AG04450 (cell line): Measurements from ENCODE around the gene TSSC4. TPM values are rescaled to one million over a fixed set of nuclear protein-coding genes. Genes with fewer than 3 reads are reported as not detected.

Experiments used
- CTCF ChIA-PET: fragments of 300-600, 350-600 bp; formaldehyde crosslinking; extraction: SDS; loops from one replicate; lab custom pipeline; 2022; ENCODE audit warnings: antibody characterized with exemption, inconsistent platforms; lab: Charles Lee
- POLR2A ChIA-PET: fragments of 350-600 bp; formaldehyde crosslinking; extraction: SDS; loops from one replicate; lab custom pipeline; 2021; ENCODE audit warnings: antibody characterized with exemption, inconsistent platforms; lab: Yijun Ruan, JAX
- DNase-seq: peaks from one replicate; pipeline ENCODE4 v3.0.0-alpha.2; 2011; ENCODE audit warnings: low read depth, low spot score
- H3K27ac ChIP-seq: one replicate; pipeline ENCODE4 v1.5.1; 2012; ENCODE audit warnings: low read depth, low read length, control low read depth
- H3K27me3 ChIP-seq: one replicate; pipeline ENCODE4 v1.6.0; 2012; ENCODE audit warnings: low read length; ENCODE audit not compliant: control insufficient read depth, insufficient read depth
- H3K4me3 ChIP-seq: 2 replicates; pipeline ENCODE4 v1.5.1; 2011; ENCODE audit warnings: mild to moderate bottlenecking, low read depth, low read length, control low read depth
- H3K9me3 ChIP-seq: 2 replicates; pipeline ENCODE4 v1.5.1; 2012; ENCODE audit warnings: low read length; ENCODE audit not compliant: control insufficient read depth, insufficient read depth
- polyA plus RNA-seq: library from polyadenylated mRNA; depleted of rRNA; stranded (reverse); fragments of >200 nt; gene quantifications from 2 replicates; pipeline ENCODE4 v1.2.3, GENCODE V29; 2011
- TF ChIP-seq, protein P1 (sequence below): IDR thresholded peaks from 2 replicates; pipeline ENCODE4 v1.5.1; 2011; ENCODE audit warnings: low read depth, low read length, control low read depth, inconsistent platforms

Gene TSSC4
- polyA plus RNA-seq, 1 experiment, result 13.3 TPM

DNA sequence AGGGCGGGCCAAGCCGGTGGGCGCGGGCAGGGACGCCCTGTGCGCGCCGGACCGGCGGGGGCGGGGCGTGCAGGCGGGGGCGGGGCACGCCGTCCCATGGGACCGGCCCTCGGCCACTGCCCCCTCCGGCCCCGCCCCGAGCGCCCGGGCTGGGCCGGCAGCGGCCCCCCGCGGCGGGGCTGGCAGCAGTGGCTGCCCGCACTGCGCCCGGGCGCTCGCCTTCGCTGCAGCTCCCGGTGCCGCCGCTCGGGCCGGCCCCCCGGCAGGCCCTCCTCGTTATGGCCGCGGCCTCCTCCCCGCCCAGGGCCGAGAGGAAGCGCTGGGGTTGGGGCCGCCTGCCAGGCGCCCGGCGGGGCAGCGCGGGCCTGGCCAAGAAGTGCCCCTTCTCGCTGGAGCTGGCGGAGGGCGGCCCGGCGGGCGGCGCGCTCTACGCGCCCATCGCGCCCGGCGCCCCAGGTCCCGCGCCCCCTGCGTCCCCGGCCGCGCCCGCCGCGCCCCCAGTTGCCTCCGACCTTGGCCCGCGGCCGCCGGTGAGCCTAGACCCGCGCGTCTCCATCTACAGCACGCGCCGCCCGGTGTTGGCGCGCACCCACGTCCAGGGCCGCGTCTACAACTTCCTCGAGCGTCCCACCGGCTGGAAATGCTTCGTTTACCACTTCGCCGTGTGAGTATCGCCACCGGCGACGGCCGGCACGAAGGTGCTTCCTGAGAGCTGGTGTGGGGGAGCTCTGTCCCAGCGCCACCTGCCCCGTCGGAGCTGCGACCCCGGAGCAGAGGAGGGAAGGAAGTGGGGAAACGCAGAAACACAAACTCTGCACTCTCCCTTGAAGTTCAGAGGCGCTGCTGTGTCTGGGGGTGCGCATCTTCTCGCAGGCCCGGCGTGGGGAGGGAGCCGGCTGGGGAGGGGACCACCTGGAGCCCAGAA lies 44.5 kb downstream of the TSSC4 start, which contains the start of gene KCNQ1:
Gene KCNQ1, plus strand, starts transcription at position 188 of the 925 bp plus-strand sequence. Its CDS starts 91 bp downstream, at position 279.
- POLR2A ChIA-PET, result no interaction called here
- H3K4me3 ChIP-seq, result no peak within 1 kb of the TSS
- TF ChIP-seq, protein P1, sequence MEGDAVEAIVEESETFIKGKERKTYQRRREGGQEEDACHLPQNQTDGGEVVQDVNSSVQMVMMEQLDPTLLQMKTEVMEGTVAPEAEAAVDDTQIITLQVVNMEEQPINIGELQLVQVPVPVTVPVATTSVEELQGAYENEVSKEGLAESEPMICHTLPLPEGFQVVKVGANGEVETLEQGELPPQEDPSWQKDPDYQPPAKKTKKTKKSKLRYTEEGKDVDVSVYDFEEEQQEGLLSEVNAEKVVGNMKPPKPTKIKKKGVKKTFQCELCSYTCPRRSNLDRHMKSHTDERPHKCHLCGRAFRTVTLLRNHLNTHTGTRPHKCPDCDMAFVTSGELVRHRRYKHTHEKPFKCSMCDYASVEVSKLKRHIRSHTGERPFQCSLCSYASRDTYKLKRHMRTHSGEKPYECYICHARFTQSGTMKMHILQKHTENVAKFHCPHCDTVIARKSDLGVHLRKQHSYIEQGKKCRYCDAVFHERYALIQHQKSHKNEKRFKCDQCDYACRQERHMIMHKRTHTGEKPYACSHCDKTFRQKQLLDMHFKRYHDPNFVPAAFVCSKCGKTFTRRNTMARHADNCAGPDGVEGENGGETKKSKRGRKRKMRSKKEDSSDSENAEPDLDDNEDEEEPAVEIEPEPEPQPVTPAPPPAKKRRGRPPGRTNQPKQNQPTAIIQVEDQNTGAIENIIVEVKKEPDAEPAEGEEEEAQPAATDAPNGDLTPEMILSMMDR, result no peak

DNA sequence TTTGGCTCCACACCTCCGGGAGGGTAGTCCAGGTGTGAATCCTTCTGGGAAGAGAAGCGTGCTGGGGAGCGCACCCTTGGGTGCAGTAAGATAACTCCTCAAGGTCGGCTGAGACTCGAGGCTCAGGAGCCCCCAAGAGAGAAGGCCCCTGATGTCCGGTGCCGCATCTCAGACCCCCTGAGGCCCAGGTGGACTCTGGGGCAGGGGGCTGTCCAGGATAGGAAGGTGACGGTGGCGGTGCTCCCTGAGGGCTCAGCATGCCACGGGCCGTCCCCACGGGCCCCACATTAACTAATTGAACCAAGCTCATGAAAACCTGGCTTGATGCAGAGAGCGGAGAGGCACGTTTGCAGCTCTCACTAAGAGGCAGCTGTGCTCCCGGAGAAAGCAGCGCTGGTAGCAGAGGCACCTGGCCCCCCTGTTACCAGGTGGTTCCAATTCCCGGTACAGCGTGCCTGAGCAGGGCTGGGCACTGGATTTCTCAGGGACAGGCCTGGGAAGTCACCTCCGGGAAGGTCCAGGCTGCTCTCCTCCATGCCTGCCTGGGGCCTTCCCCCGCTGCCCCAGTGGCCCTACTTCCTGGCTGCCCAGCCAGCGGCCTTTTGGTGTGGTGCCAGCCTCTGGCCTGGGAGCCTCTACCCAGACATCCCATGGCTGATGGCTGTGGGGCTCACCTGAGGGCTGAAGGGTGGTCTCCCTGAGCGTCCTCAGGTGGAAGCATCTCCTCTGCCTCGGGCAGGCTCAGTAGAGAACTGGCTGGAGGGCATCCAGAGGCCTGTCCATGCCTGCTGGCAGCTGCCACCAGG lies 45.4 kb downstream of the TSSC4 start:
- no peak overlapping the region for H3K4me3 ChIP-seq
- CTCF ChIA-PET, result no interaction called here
- TF ChIP-seq, protein P1, result no peak
- H3K9me3 ChIP-seq, result no peaks in the 10 kb centered on the region; the same call in 1 of the 2 replicates
- POLR2A ChIA-PET, result no interaction called here
- no peak overlapping the region for H3K27ac ChIP-seq
- H3K27me3 ChIP-seq, result peaks cover 38% of the 10 kb centered on the region
- DNase-seq, result no peak

More for the DNA sequence above, 44.5 kb downstream of the TSSC4 start, which contains the start of gene KCNQ1:
- no peak for DNase-seq
- Histone ChIP-seq H3K27ac (no peak within 1 kb of the TSS), H3K27me3 (peaks cover 38% of the 10 kb centered on the region), H3K9me3 (no peaks in the 10 kb centered on the region; the same call in 1 of the 2 replicates)
- CTCF ChIA-PET, result no interaction called here

DNA sequence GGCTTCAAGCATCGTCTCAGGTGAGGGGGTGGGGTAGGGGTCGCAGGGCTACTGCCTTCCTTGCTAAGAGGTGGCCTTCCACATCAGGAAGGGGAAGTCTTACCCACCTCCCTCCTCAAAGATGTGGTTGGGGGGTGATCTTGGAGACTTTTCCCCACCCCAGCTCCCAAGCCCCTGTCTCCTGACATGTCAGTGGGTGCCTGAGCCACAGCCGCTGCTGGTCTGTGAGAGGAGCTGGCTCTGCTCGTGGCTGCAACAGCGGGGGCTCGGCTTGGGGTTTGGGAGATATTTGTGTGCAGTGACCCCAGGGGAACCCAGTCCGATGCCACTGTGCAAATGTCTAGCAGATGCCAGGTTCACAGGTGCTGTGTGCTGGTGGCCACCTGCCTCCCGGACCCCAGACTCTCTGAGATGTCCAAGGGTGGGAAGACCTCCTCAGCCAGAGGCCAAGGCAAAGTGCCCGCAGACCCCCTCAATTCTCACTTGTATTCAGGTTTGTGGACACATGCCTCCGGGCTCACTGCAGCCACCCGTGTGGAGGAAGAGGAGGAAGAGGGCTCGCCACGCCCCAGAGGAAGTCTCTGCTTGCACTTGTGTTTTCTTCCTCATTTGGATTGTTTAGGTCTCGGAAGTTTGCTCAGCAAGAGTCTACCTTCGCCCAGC lies 46.2 kb downstream of the TSSC4 start:
- Histone ChIP-seq H3K4me3 (no peak overlapping the region), H3K9me3 (no peaks in the 10 kb centered on the region; the same call in 1 of the 2 replicates), H3K27me3 (peaks cover 41% of the 10 kb centered on the region), H3K27ac (no peak overlapping the region)
- DNase-seq, result no peak
- POLR2A ChIA-PET, result no interaction called here
- TF ChIP-seq, protein P1, result no peak
- CTCF ChIA-PET, result no interaction called here

DNA sequence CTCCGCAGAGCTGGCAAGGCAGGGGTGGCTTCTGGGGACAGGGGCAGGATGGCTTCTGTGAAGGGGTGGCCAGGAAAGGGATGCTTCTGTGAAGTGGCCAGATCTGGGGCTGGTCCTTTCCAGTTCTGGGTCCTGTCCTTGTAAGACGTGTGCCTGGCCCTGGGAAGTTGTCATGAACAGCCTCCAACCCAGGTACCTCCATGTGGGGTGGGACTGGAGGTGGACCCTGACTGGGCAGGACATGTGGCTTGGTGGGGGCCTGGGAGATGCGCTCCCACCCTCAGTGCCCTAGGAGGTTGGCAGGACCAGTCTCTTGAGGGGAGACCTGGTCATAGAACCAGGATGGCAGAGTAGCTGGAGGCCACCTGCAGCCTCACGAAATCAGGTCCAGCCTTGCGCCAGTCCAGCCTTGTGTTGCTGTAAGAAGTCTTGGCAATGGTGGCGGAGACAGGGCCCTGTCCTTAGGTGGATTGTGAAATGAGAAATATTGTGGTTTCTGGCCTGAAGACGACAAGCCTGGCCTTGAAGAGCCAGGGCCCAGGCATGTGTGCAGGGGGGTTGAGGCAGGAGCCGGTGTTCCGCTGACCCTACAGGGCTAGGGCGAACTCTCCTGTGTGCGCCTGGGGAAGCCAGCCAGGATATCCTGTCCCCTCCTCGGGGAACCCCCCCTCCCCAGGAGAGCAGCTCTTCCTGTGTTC lies 46.9 kb downstream of the TSSC4 start:
- CTCF ChIA-PET, result interaction anchor here (0.7 kb wide), 1 partner anchor 16 kb away, joined by 3 read pairs; no protein-coding TSS in a partner anchor
- POLR2A ChIA-PET, result no interaction called here
- Histone ChIP-seq H3K4me3 (no peak overlapping the region), H3K27ac (no peak overlapping the region), H3K9me3 (no peaks in the 10 kb centered on the region; the same call in 1 of the 2 replicates), H3K27me3 (peaks cover 45% of the 10 kb centered on the region)
- DNase-seq, result no peak
- TF ChIP-seq, protein P1, result no peak
